ENCODE results near the gene NOP14. TPM values are rescaled to one million over a fixed set of nuclear protein-coding genes. Genes with fewer than 3 reads are reported as not detected.
"Not testable (repeated sequence)": the region's sequence is repeated elsewhere in the genome, so short reads cannot be mapped to it uniquely, and the experiment has no call there.

The NOP14 gene
- polyA plus RNA-seq, 4 donors: 18.0 to 33.7 (median 30.8) TPM

DNA sequence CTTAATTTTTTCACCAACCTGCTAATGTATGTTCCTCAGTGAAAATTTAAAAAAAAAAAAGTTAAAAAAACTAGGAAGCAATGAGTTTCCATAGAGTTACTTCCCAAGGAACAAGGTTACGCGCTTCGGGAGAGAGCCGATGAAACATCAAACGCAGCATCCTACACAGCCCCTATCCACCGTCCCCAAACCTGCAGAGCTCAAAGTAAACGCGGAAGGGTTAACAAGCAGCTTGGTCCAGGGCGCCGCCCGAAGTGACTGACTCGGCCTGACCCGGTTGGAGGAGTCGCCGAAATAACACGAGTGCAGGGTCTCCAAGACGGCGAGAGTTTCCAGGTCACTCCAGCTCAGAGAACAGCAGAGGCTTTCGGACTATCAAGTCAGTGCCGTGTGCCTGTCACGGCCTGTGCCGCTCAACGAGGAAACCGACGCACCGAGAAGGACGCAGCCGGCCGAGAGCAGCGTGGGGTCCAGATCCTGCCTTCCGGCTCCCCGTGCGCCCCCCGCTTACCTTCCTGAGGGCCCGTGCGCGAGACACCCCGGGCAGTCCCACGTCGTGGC is 512 bp downstream of the NOP14 start:
- no peak for DNase-seq (ENCODE audit: low read depth in 4 of 4, low spot score in 3 of 4)

DNA sequence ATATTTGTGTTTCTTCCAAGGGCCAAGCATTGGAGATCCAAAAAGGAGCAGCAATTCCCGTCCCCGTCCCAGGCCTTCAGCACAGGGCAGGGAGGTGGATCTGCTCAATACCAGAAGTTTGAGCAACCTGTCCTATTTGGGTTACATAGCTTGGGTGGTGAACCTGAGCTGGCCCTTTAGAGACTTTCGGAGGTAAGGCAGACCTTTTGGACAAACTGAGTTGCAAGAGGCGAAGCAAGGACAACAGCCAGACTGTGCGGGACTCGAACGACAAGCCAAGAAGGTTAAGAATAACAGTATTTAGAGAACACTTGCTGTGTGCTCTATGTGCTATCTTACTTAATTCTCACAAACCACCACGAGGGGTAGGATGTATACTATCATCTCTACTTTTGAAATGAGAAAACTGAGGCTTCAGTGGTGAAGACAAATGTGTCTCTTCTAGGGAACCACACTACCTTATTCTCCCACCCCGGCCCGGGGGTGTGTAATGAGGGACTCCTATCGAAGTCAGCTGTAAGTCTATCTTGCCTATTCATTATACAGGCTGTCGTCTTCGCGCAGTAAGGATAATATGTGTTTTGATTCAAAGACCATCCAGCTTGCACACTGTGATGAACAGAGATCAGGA is 1.3 kb downstream of the NOP14 start:
- DNase-seq (ENCODE audit: low read depth in 4 of 4, low spot score in 3 of 4): no peak

DNA sequence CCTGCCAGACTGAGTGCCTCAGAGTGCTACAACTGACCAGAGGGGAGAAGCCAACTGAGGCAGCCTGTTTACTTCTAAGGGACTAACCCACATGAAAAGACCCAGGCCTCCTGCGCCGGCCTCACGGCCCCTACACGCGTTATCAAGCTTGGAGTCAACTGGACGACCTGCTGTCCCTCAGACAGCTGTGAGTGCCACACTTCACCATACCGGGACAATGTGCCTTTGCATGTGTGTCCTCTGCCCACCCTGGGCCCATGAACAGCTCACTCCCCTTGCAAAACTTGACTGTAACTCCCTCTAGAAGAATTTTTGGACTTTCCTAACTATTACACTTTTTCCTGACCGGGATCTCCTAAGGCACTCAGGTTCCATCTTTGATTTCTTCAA is 1.8 kb downstream of the NOP14 start:
- no peak for DNase-seq (ENCODE audit: low read depth in 4 of 4, low spot score in 3 of 4)

DNA sequence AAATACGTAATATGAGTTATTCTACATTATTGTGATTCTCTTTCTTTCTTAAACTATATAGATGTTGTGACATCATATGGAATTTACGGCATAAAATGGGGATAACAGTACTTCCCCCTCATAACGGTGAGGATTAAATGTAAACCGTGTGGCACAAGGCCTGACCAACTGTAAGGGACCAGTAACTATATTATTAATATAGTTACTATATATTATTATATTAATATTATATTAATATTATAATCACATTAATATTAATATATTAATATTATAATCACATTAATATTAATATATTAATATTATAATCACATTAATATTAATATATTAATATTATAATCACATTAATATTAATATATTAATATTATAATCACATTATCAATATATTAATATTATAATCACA is 2.8 kb downstream of the NOP14 start:
- DNase-seq (ENCODE audit: low read depth in 4 of 4, low spot score in 3 of 4): not testable (repeated sequence)

DNA sequence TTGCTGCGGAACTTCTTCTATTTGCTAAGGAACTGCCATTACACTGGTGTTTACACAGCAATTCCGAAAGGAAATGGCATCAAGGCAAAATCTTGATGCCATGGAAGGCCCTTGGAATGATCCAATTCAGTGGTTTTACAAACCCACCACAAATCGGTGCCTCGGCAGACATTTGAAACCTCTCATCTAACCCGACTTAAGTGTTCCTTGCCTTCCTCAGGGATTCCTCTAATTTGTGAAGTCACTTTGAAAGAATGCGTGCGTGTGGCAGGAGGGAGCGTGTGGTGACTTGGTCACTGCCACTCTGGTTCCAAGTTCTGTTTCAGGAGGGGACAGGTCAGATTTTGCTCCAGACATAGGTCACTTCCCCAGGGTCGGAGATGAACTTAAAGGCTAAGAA is 4.8 kb downstream of the NOP14 start:
- no peak for DNase-seq (ENCODE audit: low read depth in 4 of 4, low spot score in 3 of 4)

DNA sequence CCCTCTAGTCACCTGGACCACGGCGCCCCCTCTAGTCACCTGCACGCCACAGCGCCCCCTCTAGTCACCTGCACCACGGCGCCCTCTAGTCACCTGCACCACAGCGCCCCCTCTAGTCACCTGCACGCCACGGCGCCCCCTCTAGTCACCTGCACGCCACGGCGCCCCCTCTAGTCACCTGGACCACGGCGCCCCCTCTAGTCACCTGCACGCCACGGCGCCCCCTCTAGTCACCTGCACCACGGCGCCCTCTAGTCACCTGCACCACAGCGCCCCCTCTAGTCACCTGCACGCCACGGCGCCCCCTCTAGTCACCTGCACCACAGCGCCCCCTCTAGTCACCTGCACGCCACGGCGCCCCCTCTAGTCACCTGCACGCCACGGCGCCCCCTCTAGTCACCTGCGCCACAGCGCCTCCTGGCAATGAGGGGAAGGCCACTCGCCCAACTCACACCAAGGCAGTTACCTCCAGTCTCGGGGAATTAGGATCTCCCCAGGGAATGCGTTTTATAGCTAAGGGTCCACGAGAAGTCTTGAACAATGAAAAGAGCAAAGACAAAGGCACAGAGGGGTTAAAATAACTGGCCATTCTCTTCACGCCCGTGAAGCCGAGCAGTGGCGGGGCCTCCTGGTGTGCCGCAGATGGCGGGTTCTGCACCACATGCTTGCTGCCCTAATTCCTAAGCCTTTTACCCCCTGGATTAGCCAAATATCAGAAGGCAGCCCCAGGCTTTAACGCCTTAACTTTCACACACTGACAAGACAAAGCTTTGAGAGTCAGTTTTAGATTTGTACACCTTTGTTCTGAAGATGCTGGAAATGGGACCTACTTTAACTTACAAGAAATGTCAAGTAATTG is 7.8 kb downstream of the NOP14 start:
- DNase-seq (ENCODE audit: low read depth in 4 of 4, low spot score in 3 of 4): not testable (repeated sequence)

DNA sequence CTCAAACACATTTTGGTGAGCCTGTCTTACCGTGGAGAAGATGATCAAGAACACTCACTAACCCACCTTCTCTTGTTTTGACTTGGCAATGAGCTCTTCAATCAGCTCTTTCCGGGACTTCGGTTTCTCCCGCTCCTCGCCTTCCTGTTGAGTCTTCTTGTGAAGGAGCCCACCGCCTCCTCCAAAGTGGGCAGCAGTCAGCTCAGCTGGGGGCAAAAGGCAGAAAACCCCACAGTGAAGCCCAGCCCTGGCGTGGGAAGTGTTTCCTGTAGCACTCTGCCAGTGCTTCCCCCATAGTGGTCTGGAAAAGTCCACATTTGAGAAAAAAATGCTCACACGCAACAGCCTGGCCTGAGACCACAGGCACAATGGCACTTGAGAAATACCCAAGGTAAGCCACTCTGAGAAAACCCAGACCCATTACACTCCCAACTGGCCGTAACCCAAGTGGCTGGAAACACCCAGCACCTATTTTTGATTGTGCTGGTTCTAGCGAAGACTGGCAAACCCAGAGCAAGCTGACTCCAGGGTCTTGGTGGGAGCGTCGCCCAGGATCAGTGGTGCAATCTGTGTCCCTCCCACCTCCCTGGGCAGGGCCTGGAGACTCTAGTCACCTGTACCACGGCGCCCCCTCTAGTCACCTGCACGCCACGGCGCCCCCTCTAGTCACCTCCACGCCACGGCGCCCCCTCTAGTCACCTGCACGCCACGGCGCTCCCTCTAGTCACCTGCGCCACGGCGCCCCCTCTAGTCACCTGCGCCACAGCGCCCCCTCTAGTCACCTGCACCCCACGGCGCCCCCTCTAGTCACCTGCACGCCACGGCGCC is 8.6 kb downstream of the NOP14 start:
- no peak for DNase-seq (ENCODE audit: low read depth in 4 of 4, low spot score in 3 of 4)

DNA sequence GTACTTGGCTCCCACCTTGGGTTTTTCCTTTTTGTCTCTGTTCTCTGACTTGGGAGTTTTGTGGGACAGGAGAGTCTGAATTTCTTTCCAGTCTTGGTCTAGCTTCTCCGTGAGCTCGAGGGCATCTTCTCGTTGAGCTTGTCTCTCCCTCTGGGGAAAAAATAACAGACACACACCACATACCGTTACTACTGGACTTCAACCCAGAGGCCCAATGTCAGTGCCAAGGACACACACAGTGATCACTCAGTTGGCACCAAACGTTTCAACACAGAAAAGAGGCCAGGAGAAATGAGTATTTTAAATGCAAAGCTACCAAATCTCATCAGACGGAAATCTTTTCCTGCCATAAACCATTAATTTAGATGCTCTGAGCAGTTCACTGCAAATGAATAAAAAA is 9.7 kb downstream of the NOP14 start:
- DNase-seq (ENCODE audit: low read depth in 4 of 4, low spot score in 3 of 4): no peak

DNA sequence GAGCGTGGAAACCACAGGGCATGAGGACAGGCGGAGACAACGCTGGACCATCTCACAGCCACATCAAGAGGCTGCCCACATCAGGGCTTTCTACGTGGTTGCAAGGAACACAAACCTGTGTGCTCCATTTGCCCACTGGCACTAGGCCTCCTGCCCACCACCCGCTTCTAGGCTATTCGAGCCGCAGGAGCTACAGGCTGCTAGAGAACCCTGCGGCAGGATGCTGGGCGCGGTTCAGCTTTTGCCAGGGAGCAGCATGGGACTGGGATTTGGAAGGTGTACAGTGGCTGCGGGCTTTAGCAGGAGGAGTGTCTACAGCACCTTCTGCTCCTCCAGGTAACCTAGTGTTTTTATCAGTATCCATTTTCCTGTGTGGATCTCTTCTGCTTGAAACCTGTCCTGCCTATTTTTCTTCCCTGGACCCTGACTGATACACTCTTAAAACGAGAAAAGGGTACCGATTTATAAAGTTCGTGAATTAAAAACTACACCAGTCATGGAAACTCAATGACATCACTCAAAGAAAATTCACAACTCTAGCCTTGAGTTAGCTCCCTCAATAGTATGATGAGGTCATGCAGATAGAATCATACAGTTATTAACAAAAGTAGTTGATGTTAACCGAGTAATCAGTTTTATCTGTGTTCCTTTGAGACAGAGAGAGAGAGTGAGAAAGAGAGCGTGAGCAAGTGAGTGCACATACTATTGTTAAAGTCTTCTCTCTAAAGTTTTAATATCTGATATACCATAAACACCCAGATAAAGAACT is 12.8 kb downstream of the NOP14 start:
- DNase-seq (ENCODE audit: low read depth in 4 of 4, low spot score in 3 of 4): no peak

DNA sequence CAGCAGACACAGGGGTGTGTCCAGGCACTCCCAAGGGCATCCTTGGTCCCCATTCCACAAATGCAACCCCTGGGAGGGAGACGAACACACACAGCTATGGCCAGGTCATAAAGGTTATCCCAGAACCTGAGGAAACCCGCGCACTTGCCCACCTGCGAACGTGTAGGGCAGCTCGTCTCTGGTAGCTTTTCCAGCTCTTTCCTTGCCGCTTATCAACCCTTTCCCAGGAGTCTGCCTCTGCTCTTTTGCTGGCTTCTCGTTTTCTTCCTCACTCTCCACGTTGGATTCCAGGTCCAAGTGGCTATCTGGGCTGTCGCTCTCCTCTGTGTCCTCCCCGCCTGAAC is 13.5 kb downstream of the NOP14 start:
- DNase-seq (ENCODE audit: low read depth in 4 of 4, low spot score in 3 of 4): no peak

DNA sequence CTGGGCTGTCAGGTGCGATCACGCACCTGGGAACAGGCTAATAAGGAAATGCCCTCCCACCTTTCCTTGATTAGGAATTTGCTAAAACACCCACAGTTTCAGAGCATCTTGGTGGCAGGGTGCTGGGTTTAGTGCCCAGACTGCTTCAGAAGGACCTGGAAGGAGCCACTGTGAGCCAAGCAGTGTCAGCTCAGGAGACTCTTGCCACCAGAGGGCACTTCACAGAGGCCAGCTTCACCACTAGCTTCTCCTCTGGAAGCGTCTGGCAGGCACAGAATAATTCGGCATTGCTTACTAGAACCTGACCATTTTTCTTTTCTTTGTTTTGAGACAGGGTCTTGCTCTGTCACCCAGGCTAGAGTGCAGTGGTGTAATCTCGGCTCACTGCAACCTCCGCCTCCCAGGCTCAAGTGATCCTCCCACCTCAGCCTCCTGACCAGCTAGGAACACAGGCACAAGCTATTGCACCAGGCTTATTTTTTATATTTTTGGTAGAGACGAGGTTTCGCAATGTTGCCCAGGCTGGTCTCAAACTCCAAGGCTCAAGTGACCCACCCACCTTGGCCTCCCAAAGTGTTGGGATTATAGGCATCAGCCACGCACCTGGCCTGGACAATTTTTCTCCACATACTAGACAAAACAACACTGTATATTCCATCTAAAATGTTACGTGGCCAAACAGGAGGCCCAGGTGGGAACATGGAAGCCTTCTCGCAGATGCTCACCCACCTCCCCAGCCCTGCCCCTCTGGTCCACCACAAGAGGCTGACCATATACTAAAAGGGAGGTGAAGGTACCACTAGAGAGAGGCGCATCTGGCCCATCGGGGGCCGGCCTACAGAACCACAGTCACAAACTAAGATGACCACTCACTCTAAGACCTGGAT is 14.1 kb downstream of the NOP14 start:
- DNase-seq (ENCODE audit: low read depth in 4 of 4, low spot score in 3 of 4): no peak

DNA sequence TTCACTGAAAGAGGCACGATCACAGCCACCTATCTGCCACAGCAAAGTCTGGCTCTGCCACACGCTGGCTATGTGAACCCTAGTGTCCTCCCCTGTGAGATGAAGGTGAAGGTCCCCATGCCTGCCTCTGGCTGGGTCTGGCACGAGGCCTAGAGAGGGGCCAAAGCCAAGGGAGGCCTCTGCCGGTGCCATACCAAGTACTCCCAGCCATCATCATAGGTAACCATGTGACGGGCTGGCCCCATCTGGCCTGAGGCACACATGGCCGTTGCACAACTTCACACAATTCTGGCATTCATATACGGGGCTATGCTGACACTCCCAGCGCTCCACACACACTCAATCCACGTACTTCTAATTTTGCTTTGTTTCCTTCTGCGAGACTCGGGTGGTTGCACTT is 15.3 kb downstream of the NOP14 start:
- DNase-seq (ENCODE audit: low read depth in 4 of 4, low spot score in 3 of 4): no peak

DNA sequence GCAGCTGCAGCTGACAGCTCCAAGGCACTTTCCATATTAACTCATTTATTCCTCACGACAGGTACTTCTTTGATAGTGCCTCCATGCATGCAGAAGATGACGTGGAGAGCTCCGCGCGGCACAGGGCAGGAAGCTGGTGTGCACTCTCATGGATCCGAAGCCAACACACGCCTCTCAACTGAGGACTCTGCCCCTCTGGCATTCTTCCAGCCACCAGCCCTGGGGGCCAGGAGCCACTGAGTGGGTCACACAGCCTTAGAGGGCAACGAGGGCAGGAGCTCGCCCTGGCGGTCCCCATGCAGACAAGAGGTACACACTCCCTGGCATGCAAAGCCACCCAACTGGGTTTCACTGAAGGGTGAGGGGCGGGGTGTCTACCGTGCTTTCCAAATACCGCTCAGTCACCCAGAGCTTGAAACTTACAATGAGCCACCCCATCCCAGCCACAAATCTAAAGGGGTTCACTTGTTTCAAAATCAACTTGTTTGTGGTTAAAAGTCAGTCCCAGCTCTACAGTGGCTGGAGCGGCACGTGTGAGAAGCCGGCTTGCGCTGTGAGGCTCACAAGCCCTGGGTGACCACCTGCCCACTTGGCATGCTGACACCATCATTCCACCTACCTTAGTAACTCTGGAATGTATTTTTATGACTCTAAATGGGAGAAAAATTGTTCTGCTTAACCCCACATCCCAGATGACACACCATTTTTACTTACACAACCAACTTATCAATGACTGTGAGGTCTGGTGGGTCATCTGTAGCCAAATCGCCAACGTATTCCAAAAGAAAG is 16.2 kb downstream of the NOP14 start:
- DNase-seq (ENCODE audit: low read depth in 4 of 4, low spot score in 3 of 4): no peak

DNA sequence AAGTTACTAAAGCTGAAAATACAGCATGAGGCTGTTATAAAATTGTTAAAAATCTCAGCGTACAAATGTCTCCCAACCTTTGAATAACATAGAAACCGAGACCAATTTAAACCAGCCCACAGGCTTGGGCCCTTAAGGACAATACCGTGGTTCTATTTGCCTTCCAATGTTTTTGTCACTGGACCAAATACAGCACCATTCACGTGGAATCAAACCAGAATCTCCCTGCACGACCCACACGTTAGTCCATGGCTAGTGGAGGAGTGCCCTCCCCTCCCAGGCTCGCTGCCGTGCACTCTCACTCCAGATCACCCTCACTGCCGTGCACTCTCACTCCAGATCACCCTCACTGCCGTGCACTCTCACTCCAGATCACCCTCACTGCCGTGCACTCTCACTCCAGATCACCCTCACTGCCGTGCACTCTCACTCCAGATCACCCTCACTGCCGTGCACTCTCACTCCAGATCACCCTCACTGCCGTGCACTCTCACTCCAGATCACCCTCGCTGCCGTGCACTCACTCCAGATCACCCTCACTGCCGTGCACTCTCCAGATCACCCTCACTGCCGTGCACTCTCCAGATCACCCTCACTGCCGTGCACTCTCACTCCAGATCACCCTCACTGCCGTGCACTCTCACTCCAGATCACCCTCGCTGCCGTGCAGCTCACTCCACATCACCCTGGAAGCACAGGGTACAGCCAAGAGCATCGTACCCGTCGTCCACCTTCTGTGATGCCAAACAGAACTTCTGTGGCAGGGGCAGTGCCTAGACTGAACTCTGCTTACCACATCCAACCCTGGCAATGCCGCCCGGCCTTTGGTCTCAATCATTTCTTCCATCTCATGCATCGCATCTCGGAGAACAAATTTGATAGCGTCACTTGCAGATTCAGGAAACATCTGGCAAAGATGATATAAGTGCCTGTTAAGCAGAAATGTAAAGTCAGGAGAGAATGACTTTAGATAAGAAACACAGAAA is 17.3 kb downstream of the NOP14 start:
- not testable (repeated sequence) for DNase-seq (ENCODE audit: low read depth in 4 of 4, low spot score in 3 of 4)

DNA sequence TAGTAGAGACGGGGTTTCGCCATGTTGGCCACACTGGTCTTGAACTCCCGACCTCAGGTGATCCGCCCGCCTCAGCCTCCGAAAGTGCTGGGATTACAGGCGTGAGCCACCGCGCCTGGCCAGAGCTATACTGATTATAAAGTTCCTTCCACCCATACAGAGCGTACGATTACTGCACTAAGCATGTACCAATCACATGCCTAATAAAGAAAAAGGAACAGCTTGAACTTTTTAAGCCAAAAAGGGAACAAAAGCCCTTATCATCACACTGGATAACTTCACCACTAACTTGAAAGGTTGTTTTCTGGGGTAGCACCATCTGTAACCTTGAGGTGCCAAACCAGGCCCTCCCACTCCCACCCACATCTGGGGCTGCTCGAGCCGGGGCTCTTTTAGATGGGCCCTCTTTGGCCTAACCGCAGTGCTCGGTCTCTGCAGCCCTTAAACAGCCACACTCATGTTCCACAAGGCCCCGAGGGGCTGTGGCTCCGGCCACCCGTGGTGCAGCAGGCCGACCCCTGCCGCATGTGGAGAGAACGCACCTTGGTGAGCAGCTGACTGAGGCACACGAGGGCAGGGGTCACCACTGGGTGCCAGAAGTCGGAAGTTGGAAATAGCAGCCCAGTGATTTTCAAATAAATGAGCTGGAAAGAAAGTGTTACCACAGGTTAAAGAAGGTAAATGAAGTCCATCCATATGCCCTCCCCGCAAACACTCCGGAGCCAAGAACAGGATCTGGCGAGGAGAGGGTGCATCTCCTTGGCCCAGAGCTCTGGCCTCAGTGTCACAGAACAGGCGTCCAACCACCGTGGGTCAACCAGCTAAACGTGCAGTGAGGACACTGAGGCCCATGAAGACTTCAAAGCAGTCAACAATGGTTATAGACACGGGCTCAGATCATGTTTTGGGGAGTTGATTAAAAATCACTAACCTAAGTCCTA is 18.4 kb downstream of the NOP14 start:
- DNase-seq (ENCODE audit: low read depth in 4 of 4, low spot score in 3 of 4): no peak

DNA sequence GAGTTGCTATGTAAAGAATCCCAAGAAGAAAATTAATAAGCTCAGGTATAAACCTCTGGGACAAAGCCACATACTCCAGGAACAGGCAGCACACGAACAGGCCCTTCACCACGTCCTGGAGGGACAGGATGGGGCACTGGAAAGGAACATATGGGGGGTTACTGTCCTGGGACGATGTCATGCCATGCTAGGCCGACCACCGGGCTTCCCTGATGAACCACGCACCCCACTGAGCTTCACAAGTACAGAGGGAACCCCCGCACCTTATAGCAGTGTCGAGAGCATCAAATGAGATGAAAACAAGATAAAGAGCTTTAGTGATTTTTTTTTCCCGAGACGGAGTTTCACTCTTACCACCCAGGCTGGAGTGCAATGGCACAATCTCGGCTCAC is 19.1 kb downstream of the NOP14 start:
- DNase-seq (ENCODE audit: low read depth in 4 of 4, low spot score in 3 of 4): no peak

All from left renal pelvis (tissue), 4 donors.